MG63 (cell line): ENCODE measurements around the gene ABL1. TPM values are rescaled to one million over a fixed set of nuclear protein-coding genes. Genes with fewer than 3 reads are reported as not detected.
"Not testable (repeated sequence)": the region's sequence is repeated elsewhere in the genome, so short reads cannot be mapped to it uniquely, and the experiment has no call there.

Source experiments
- DNase-seq: peaks from one replicate; pipeline ENCODE4 v3.0.0-alpha.2; 2020
- H3K27me3 ChIP-seq: fragments of 250-450 bp; sonication (Bioruptor Pico); 2 replicates; pipeline ENCODE4 v1.5.1; 2020; ENCODE audit warnings: mild to moderate bottlenecking, moderate library complexity
- H3K36me3 ChIP-seq: fragments of 250-450 bp; sonication (Bioruptor Pico); 2 replicates; pipeline ENCODE4 v1.5.1; 2020; ENCODE audit warnings: mild to moderate bottlenecking, moderate library complexity
- H3K4me3 ChIP-seq: fragments of 250-450 bp; sonication (Bioruptor Pico); 2 replicates; pipeline ENCODE4 v1.5.1; 2020; ENCODE audit warnings: mild to moderate bottlenecking, moderate library complexity
- H3K9me3 ChIP-seq: fragments of 250-450 bp; sonication (Bioruptor Pico); 2 replicates; pipeline ENCODE4 v1.5.1; 2020; ENCODE audit warnings: mild to moderate bottlenecking, moderate library complexity
- total RNA-seq: library from RNA; depleted of rRNA; stranded (reverse); fragments of >200 nt; shearing (Covaris generic); gene quantifications from 2 replicates; pipeline ENCODE4 v1.2.3, GENCODE V29; 2014; ENCODE audit warnings: low replicate concordance

ABL1 gene
- total RNA-seq, 1 experiment from 2014 or later, result 24.7 TPM

DNA sequence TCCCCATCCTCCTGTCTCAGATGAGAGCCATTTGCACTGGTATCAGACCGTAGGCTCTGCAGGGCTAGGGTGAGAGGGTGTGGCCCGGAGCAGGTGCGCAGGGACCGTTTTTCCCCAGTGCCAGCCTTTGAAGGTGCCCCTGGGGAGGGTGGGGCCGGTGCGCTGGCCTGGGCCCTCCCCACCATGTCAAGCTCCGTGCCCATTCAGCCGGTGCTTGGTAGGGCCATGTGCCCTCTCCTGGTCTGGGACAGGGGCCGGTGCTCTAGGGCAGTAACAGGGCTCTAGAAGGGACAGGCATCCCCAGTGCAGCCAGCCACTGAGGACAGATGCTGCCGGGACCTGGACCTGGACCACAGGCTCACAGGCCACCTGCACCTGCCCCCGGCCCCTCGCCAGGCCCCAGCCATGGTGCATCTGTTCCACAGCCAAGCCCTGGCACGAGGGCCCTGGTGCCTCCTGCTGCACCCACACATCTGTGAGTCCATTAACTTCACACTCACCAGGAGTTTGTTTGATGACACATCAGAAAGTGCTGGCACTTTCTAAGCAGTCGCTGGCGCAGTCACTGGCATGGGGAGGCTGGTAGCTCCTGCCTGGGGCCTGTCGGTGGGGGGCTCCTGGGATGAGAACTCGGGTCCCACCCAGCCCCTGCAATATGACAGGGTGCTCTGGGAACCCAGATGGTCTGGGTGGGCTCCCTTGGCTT is 66.6 kb downstream of the ABL1 start:
- peak; percentile 67 for DNase-seq
- Histone ChIP-seq H3K4me3 (no peak overlapping the region), H3K9me3 (no peaks in the 10 kb centered on the region), H3K36me3 (no peaks in the 10 kb centered on the region), H3K27me3 (no peaks in the 10 kb centered on the region)

GRCh38 chr9:130902204-130903185 is 67.4 kb downstream of the ABL1 start:
- H3K36me3 ChIP-seq, result no peaks in the 10 kb centered on the region
- no peaks in the 10 kb centered on the region for H3K9me3 ChIP-seq
- no peak for DNase-seq
- no peak overlapping the region for H3K4me3 ChIP-seq
- no peaks in the 10 kb centered on the region for H3K27me3 ChIP-seq

DNA sequence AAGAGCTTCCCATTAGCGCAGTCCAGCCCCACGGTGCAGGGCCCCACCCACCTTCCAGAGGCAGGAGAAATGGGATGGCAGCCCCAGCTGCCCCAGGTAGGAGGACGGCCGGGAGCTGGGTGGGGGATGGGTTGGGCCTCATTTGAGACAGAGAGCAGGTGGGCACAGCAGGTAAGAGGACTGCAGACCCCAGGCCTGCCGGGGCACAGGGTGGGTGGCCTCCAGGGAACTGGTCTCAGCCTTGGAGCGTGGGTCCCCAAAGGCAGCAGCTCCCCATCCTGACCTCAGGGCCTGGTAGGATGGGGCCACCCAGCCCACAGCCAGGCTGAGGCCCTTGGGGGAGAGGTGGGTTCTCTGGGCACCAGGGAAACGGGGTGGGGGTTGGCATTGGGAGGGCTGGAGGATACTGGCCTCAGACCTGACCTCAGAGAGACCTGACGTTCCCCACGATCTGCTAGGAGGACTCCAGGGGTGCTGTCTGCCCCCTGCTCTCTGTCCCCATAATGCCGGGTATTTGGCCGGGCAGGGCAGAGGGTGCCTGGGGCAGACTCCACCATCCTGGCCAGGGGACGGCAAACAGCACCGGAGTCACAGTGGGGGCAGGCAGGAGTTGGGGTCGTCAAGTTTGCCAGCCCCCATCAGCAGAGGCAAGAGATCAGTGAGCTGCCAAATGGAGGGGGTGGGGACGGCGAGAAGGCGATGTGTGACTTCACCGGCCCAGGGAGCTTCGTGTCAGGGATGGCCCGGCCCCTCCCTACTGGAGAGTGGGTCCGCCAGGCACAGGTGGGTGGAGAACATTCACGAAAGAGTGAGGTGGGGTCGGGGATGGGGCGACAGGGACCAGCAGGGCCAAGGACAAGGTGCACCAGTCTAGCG is 68.4 kb downstream of the ABL1 start:
- DNase-seq, result no peak
- Histone ChIP-seq H3K4me3 (no peak overlapping the region), H3K36me3 (no peaks in the 10 kb centered on the region), H3K9me3 (no peaks in the 10 kb centered on the region), H3K27me3 (no peaks in the 10 kb centered on the region)

DNA sequence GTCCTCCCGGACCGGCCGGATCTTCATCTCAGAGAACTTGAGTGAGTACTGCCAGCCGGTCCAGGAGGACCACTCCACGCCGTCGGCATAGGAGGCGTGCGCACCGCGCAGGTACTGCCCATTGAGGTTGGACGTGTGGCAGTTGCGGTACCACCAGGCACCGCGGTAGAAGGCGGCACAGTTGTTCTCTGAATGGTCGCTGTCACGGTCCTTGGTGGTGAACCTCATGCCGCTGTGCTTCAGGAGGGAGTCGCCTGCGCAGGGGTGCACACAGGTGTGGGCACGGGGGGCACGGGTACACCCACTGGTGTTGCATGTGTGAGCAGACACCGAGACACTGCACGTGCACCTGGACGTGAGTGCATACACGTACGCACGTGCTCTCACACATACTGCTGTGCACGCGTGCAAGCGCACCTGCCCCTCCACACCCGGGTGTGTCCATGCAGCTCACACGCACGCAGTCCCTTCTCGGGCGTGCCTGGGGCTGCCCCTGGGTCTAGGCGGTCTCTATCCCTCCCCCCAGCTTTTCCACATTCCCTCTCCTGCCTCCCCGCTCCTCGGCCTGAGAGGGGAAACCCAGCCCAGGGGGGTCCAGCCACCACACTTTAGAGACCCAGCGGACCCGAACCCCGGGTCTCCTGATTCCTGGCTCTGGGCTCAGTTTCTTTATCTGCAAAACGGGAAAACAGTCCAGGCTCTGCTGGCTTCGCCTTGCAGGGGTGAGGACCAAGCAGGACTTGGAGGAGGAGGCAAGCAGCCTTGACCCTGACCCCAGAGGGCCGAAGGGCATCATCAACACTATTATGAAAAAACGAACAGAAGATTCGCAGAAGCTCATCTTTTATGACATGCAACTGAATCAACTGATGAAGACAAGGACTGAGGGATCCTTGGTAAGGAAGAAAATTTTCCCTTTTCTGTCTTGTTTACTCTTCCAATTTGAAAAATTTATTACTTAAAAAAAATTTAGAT is 69.3 kb downstream of the ABL1 start:
- no peaks in the 10 kb centered on the region for H3K9me3 ChIP-seq
- no peaks in the 10 kb centered on the region for H3K27me3 ChIP-seq
- H3K4me3 ChIP-seq, result no peak overlapping the region
- no peak for DNase-seq
- no peaks in the 10 kb centered on the region for H3K36me3 ChIP-seq

DNA sequence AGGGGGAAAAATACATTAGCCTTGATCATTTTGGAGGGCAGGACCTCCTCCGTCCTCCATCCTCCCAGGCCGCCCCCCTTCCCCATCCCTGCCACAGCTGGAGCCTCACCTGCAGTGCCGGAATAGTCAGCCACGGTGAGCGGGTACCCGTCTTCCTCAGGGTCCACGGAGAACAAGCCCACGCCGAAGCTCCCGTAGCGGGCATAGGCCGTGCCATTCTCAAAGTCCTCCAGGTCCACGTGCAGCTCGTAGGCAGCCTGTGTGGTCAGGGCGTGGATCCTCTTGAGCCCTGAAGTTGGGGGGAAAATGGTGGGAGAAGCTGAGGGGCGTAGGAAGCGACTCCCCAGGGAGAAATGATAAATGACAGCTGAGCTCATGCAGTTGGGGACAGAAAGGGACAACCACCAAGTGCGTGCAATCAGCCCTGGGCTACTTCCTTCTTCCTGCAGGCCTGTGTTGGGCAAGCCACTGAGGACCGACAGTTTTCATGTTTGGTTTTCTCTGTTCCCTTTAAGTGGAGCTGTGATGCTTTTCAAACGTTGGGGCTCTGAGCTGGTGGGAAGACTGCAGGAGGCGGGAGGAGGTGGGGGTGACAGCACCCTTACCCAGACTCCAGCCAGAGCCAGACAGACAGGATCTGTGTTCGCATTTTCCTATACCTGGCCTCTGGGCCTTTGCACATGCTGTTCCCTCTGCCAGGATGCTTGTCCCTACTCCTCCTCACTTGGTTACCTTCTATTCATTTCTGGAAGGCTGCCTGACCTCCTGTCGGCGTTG is 70.3 kb downstream of the ABL1 start:
- no peak for DNase-seq
- no peaks in the 10 kb centered on the region for H3K36me3 ChIP-seq
- no peaks in the 10 kb centered on the region for H3K27me3 ChIP-seq
- no peaks in the 10 kb centered on the region for H3K9me3 ChIP-seq
- no peak overlapping the region for H3K4me3 ChIP-seq

DNA sequence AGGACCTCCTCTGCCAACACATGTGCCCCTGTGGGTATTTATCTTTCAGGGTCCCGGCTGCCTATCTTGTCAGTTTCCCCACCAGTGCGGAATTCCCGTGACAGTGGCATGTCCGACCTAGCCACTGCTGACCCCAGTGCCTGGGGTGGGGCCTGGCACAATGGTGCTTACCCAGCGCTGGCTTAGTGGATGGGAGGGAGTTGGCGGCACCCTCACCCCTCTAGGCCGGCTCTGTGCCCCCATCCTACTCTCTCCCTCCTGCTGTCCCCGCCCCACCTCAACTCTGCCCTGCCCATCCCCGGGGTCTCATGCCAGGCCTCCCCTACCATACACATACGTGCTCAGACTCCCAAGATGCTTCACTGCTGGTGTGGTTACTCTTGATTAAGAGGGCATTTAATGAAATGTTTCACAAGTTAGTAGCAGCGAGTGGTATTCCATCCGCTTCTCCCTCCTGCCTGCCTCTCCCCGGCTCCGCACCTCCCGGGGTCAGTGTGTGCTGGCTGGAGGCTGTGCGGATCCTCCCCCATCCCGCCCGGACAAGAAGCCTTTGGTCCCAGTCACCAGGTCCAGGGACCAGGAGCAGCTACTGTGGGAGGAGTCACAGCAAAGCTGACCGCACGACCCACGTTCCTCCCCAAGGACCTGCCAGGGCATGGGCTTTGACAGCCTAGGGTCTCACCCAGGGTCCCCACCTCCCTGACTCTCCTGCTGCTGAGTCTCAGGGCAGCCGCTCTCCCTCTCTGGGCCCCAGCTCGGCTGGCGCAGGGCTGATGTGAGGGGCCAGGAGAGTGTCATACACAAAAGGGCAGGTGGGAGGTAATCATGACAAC is 71.1 kb downstream of the ABL1 start:
- Histone ChIP-seq H3K27me3 (no peaks in the 10 kb centered on the region), H3K36me3 (no peaks in the 10 kb centered on the region), H3K9me3 (no peaks in the 10 kb centered on the region), H3K4me3 (no peak overlapping the region)
- no peak for DNase-seq

GRCh38 chr9:130906735-130907416 is 71.8 kb downstream of the ABL1 start:
- Histone ChIP-seq H3K27me3 (no peaks in the 10 kb centered on the region), H3K9me3 (no peaks in the 10 kb centered on the region), H3K4me3 (no peak overlapping the region)

DNA sequence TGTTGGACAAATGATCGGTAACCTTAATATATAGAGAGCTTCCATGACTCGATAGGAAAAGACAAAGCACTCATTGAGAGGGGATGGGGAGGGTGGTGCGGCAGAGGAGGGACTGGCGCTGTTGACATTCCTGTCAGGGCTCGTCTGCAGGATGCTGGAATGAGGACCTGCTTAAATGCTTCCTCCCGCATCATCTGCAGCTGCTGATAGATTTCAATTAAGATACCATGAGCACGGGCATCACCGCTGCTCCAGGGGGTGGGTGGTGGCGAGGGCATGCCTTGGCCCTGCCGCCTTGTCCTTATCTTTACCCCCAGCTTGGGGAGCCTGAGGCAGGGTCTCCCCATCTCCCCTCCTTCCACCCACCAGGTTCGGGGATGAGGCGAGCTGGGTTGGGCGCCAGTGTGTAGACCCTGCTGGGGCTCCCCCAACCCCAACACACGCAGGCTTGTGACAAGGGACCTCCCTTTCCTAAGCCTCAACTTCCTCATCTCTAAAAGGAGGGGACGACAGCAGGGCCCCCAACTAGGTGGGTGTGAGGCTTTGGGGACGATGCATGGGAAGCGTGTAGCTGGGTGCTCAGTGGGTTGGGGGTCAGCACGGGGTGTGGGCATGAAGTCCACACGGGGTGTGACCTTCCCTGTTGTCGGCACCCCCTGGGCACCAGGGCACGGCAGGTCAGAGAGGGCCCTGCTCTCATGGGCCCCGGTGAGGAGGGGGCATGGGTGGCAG is 73.3 kb downstream of the ABL1 start:
- H3K4me3 ChIP-seq, result no peak overlapping the region
- no peak for DNase-seq
- no peaks in the 10 kb centered on the region for H3K27me3 ChIP-seq
- no peaks in the 10 kb centered on the region for H3K9me3 ChIP-seq
- no peaks in the 10 kb centered on the region for H3K36me3 ChIP-seq

More at GRCh38 chr9:130906735-130907416, 71.8 kb downstream of the ABL1 start:
- no peaks in the 10 kb centered on the region for H3K36me3 ChIP-seq
- no peak for DNase-seq

DNA sequence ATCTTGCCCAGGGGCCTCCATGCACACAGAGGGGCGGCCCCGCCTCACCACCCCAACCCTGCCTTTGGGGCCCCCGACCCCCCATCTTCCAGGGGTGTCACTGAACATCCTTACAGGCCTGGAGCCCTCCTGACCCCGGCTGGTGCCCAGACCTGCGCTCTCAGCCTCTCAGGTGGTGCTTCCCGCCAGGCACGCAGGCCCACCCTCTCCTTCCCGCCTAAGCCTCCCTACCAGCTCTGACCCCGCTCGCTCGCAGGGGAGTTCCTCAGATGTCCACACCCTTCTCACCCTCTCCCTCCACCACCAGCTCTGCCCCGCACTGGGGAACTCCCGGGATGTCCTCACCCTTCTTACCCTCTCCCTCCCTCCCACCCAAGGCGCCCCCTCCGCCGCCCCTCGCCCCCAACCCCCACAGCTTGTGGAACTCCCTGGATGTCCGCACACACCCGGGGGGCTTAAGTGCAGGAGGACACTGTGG is 73.9 kb downstream of the ABL1 start:
- no peaks in the 10 kb centered on the region for H3K36me3 ChIP-seq
- no peak for DNase-seq
- no peaks in the 10 kb centered on the region for H3K9me3 ChIP-seq
- H3K4me3 ChIP-seq, result no peak overlapping the region
- no peaks in the 10 kb centered on the region for H3K27me3 ChIP-seq

DNA sequence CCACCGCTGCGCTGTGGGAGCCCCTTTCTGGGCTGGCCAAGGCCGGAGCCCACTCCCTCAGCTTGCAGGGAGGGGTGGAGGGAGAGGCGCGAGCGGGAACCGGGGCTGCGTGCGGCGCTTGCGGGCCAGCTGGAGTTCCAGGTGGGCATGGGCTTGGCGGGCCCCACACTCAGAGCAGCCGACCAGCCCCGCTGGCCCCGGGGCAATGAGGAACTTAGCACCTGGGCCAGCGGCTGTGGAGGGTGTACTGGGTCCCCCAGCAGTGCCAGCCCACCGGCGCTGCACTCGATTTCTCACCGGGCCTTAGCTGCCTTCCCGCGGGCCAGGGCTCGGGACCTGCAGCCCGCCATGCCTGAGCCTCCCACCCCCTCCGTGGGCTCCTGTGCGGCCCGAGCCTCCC is 75.0 kb downstream of the ABL1 start:
- DNase-seq, H3K4me3 ChIP-seq, H3K9me3 ChIP-seq, H3K27me3 ChIP-seq, H3K36me3 ChIP-seq: not testable (repeated sequence)

DNA sequence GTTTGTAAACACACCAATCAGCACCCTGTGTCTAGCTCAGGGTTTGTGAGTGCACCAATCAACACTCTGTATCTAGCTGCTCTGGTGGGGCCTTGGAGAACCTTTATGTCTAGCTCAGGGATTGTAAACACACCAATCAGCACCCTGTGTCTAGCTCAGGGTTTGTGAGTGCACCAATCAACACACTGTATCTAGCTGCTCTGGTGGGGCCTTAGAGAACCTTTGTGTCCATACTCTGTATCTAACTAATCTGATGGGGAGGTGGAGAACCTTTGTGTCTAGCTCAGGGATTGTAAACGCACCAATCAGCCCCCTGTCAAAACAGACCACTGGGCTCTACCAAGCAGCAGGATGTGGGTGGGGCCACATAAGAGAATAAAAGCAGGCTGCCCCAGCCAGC is 75.6 kb downstream of the ABL1 start:
- not testable (repeated sequence) for H3K9me3 ChIP-seq, H3K36me3 ChIP-seq, H3K4me3 ChIP-seq, DNase-seq, H3K27me3 ChIP-seq

GRCh38 chr9:130911254-130912049 is 76.4 kb downstream of the ABL1 start:
- Histone ChIP-seq H3K9me3 (no peaks in the 10 kb centered on the region), H3K27me3 (no peaks in the 10 kb centered on the region), H3K4me3 (no peak overlapping the region), H3K36me3 (no peaks in the 10 kb centered on the region)
- no peak for DNase-seq
